KMS-11 (cell line): ENCODE data around the gene TLX2.

Experiments used
- H2AFZ ChIP-seq: fragments of 200-600 bp; sonication (generic); 2 replicates; pipeline ENCODE4 v1.6.1; 2016; ENCODE audit warnings: antibody characterized with exemption, mixed run types, low read depth
- H3K27ac ChIP-seq: fragments of 200-600 bp; sonication (generic); 2 replicates; pipeline ENCODE4 v1.6.1; 2016; ENCODE audit warnings: mild to moderate bottlenecking, mixed run types
- H3K27me3 ChIP-seq: fragments of 200-600 bp; sonication (generic); 2 replicates; pipeline ENCODE4 v1.6.1; 2017; ENCODE audit warnings: mild to moderate bottlenecking, low read depth, mixed run types, moderate library complexity; ENCODE audit not compliant: insufficient read depth
- H3K36me3 ChIP-seq: fragments of 200-600 bp; sonication (generic); 2 replicates; pipeline ENCODE4 v1.6.1; 2017; ENCODE audit warnings: mild to moderate bottlenecking, mixed run types; ENCODE audit not compliant: insufficient read depth
- H3K4me1 ChIP-seq: fragments of 200-600 bp; sonication (generic); 2 replicates; pipeline ENCODE4 v1.6.1; 2016; ENCODE audit warnings: mild to moderate bottlenecking, low read depth, mixed run types; ENCODE audit not compliant: poor library complexity, severe bottlenecking
- H3K4me2 ChIP-seq: fragments of 200-600 bp; sonication (generic); 2 replicates; pipeline ENCODE4 v1.7.0; 2016; ENCODE audit warnings: mild to moderate bottlenecking, mixed run types
- H3K4me3 ChIP-seq: fragments of 200-600 bp; sonication (generic); IDR thresholded peaks from 2 replicates; pipeline ENCODE4 v1.6.1; 2017; ENCODE audit warnings: low read depth, low read length, mixed read lengths; ENCODE audit not compliant: insufficient read depth
- H3K79me2 ChIP-seq: fragments of 200-600 bp; sonication (generic); 2 replicates; pipeline ENCODE4 v1.6.1; 2016; ENCODE audit warnings: low read depth, mixed run types; ENCODE audit not compliant: insufficient read depth
- H3K9ac ChIP-seq: fragments of 200-600 bp; sonication (generic); 2 replicates; pipeline ENCODE4 v1.6.1; 2016; ENCODE audit warnings: mild to moderate bottlenecking, mixed run types
- H4K20me1 ChIP-seq: fragments of 200-600 bp; sonication (generic); 2 replicates; pipeline ENCODE4 v1.6.1; 2016; ENCODE audit warnings: mild to moderate bottlenecking, mixed run types; ENCODE audit not compliant: insufficient read depth
- TF ChIP-seq, protein P1 (sequence below): fragments of 200-600 bp; sonication (generic); conservative IDR thresholded peaks from 2 replicates; pipeline ENCODE4 v1.6.1; 2017; ENCODE audit warnings: low read depth, mild to moderate bottlenecking, antibody characterized with exemption, low read length, moderate library complexity, mixed read lengths

The TLX2 gene

GRCh38 chr2:74566076-74566753 lies 52.0 kb downstream of the TLX2 start:
- TF ChIP-seq, protein P1, sequence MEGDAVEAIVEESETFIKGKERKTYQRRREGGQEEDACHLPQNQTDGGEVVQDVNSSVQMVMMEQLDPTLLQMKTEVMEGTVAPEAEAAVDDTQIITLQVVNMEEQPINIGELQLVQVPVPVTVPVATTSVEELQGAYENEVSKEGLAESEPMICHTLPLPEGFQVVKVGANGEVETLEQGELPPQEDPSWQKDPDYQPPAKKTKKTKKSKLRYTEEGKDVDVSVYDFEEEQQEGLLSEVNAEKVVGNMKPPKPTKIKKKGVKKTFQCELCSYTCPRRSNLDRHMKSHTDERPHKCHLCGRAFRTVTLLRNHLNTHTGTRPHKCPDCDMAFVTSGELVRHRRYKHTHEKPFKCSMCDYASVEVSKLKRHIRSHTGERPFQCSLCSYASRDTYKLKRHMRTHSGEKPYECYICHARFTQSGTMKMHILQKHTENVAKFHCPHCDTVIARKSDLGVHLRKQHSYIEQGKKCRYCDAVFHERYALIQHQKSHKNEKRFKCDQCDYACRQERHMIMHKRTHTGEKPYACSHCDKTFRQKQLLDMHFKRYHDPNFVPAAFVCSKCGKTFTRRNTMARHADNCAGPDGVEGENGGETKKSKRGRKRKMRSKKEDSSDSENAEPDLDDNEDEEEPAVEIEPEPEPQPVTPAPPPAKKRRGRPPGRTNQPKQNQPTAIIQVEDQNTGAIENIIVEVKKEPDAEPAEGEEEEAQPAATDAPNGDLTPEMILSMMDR: no peak
- Histone ChIP-seq H2AFZ (no peak overlapping the region), H3K79me2 (no peaks in the 10 kb centered on the region), H3K4me2 (no peak overlapping the region), H3K27ac (no peak overlapping the region), H3K36me3 (no peaks in the 10 kb centered on the region), H3K9ac (no peak overlapping the region), H3K4me1 (no peaks in the 10 kb centered on the region), H3K4me3 (no peak overlapping the region), H4K20me1 (no peaks in the 10 kb centered on the region), H3K27me3 (no peaks in the 10 kb centered on the region; the same call in 1 of the 2 replicates)

- TF ChIP-seq, protein P1: no peak
- H3K4me2 ChIP-seq: no peak overlapping the region
Measured at GRCh38 chr2:74566754-74567085, 52.5 kb downstream of the TLX2 start.

More at GRCh38 chr2:74566754-74567085, 52.5 kb downstream of the TLX2 start:
- H4K20me1 ChIP-seq: no peaks in the 10 kb centered on the region
- H3K79me2 ChIP-seq: no peaks in the 10 kb centered on the region
- H3K9ac ChIP-seq: no peak overlapping the region
- H3K4me3 ChIP-seq: no peak overlapping the region
- H3K27ac ChIP-seq: no peak overlapping the region
- no peaks in the 10 kb centered on the region; the same call in 1 of the 2 replicates for H3K27me3 ChIP-seq
- H2AFZ ChIP-seq: no peak overlapping the region
- no peaks in the 10 kb centered on the region for H3K36me3 ChIP-seq
- H3K4me1 ChIP-seq: no peaks in the 10 kb centered on the region
